ENCODE results near the gene NTPCR.
"Not testable (repeated sequence)": the region's sequence is repeated elsewhere in the genome, so short reads cannot be mapped to it uniquely, and the experiment has no call there.

The NTPCR gene

GRCh38 chr1:232912845-232913580, 37.4 kb upstream of the NTPCR start:
- Mint-ChIP-seq H3K4me3 (no peak overlapping the region), H3K27ac (no peak overlapping the region), H3K4me1 (peaks cover 18% of the 10 kb centered on the region), H3K36me3 (ENCODE audit: low read depth) (no peaks in the 10 kb centered on the region), H3K9me3 (peaks cover 3% of the 10 kb centered on the region), H3K27me3 (ENCODE audit: low read depth, poor library complexity) (peaks cover 3% of the 10 kb centered on the region)
- TF ChIP-seq CTCF (IDR thresholded peaks at IDR 0.05): no peak
- no peak for DNase-seq

GRCh38 chr1:232914271-232914670, 36.1 kb upstream of the NTPCR start:
- H3K27me3 Mint-ChIP-seq (ENCODE audit: low read depth, poor library complexity); H3K36me3 Mint-ChIP-seq (ENCODE audit: low read depth); H3K4me3 Mint-ChIP-seq; H3K9me3 Mint-ChIP-seq; H3K27ac Mint-ChIP-seq; H3K4me1 Mint-ChIP-seq; DNase-seq: not testable (repeated sequence)

- Mint-ChIP-seq H3K27me3 (ENCODE audit: low read depth, poor library complexity) (peaks cover 5% of the 10 kb centered on the region), H3K4me3 (no peak overlapping the region), H3K9me3 (peaks cover 16% of the 10 kb centered on the region), H3K36me3 (ENCODE audit: low read depth) (no peaks in the 10 kb centered on the region), H3K4me1 (peaks cover 5% of the 10 kb centered on the region), H3K27ac (no peak overlapping the region)
- TF ChIP-seq CTCF (IDR thresholded peaks at IDR 0.05): no peak
- DNase-seq: no peak
These were observed 35.2 kb upstream of the NTPCR start for GRCh38 chr1:232915212-232915611.

- Mint-ChIP-seq H3K36me3 (ENCODE audit: low read depth) (no peaks in the 10 kb centered on the region), H3K9me3 (peaks cover 13% of the 10 kb centered on the region), H3K4me3 (no peak overlapping the region), H3K4me1 (peaks cover 17% of the 10 kb centered on the region), H3K27me3 (ENCODE audit: low read depth, poor library complexity) (peaks cover 9% of the 10 kb centered on the region), H3K27ac (no peak overlapping the region)
- no peak for TF ChIP-seq CTCF (IDR thresholded peaks at IDR 0.05)
- no peak for DNase-seq
These were observed 33.4 kb upstream of the NTPCR start for GRCh38 chr1:232917053-232917452.

- H3K27me3 Mint-ChIP-seq (ENCODE audit: low read depth, poor library complexity): peaks cover 7% of the 10 kb centered on the region
- TF ChIP-seq CTCF (IDR thresholded peaks at IDR 0.05): no peak
- peaks cover 51% of the 10 kb centered on the region for H3K4me1 Mint-ChIP-seq
- no peak overlapping the region for H3K4me3 Mint-ChIP-seq
- H3K9me3 Mint-ChIP-seq: peaks cover 13% of the 10 kb centered on the region
- no peak overlapping the region for H3K27ac Mint-ChIP-seq
- no peaks in the 10 kb centered on the region for H3K36me3 Mint-ChIP-seq (ENCODE audit: low read depth)
- DNase-seq: no peak
These were observed 29.0 kb upstream of the NTPCR start for GRCh38 chr1:232921381-232921780.

GRCh38 chr1:232922485-232922884, 27.9 kb upstream of the NTPCR start:
- no peak for DNase-seq
- H3K36me3 Mint-ChIP-seq (ENCODE audit: low read depth): peaks cover 8% of the 10 kb centered on the region

More at GRCh38 chr1:232922485-232922884, 27.9 kb upstream of the NTPCR start:
- TF ChIP-seq CTCF (IDR thresholded peaks at IDR 0.05): no peak
- Mint-ChIP-seq H3K27me3 (ENCODE audit: low read depth, poor library complexity) (peaks cover 7% of the 10 kb centered on the region), H3K4me3 (no peak overlapping the region), H3K9me3 (peaks cover 22% of the 10 kb centered on the region), H3K4me1 (peaks cover 62% of the 10 kb centered on the region), H3K27ac (no peak overlapping the region)
